K562 (cell line): Measurements from ENCODE around the gene GPR142. TPM values are rescaled to one million over a fixed set of nuclear protein-coding genes. Genes with fewer than 3 reads are reported as not detected.
A peak's percentile ranks its signal among the peaks of the same experiment; 100 is the strongest.

Source experiments
- ARHGAP35 ChIP-seq: fragments of 450-650 bp; IDR thresholded peaks from 2 replicates; pipeline ENCODE4 v1.6.1; 2018; ENCODE audit not compliant: partially characterized antibody
- ARNT ChIP-seq, 2 experiments: fragments of 450-650 bp; IDR thresholded peaks; 2 replicates each; pipeline ENCODE4 v1.6.1; 2016; ENCODE audit warnings: mild to moderate bottlenecking in 1 of 2
- ATF1 ChIP-seq, 2 experiments: fragments of 450-650 bp in 1 of 2; IDR thresholded peaks; 2 replicates each; pipeline ENCODE4 v1.6.1; 2016; ENCODE audit warnings: missing compliant biosample characterization in 1 of 2, missing genetic modification characterization in 1 of 2
- ATF4 ChIP-seq: fragments of 450-650 bp; formaldehyde crosslinking; IDR thresholded peaks from 2 replicates; pipeline ENCODE4 v1.4.0; 2022; ENCODE audit warnings: mild to moderate bottlenecking, moderate library complexity
- BDP1 ChIP-seq: IDR thresholded peaks from 3 replicates; pipeline ENCODE4 v1.6.1; 2011; ENCODE audit not compliant: insufficient read length, insufficient read depth
- CCNT2 ChIP-seq: IDR thresholded peaks from 2 replicates; pipeline ENCODE4 v1.6.1; 2011; ENCODE audit warnings: borderline replicate concordance, low read depth, mild to moderate bottlenecking, moderate library complexity, mixed read lengths, low read length; ENCODE audit not compliant: insufficient read length; ENCODE audit errors: extremely low read depth
- ELK1 ChIP-seq: sonication (generic); formaldehyde crosslinking; IDR thresholded peaks from 2 replicates; pipeline ENCODE4 v1.8.1; 2022; ENCODE audit warnings: missing genetic modification reagents
- IRF1 ChIP-seq: sonication (generic); formaldehyde crosslinking; IDR thresholded peaks from 2 replicates; pipeline ENCODE4 v1.8.0; 2022; ENCODE audit warnings: missing genetic modification reagents, mild to moderate bottlenecking, borderline replicate concordance
- KDM2B ChIP-seq: fragments of 250-450 bp; sonication (Bioruptor Pico); IDR thresholded peaks from 2 replicates; pipeline ENCODE4 v1.8.0; 2021; ENCODE audit warnings: mild to moderate bottlenecking, moderate library complexity
- POLR2H ChIP-seq: IDR thresholded peaks from 2 replicates; pipeline ENCODE4 v1.6.1; 2016; ENCODE audit warnings: missing genetic modification characterization, low read depth, mild to moderate bottlenecking, control low read depth, missing compliant biosample characterization, moderate library complexity
- PTTG1 ChIP-seq: fragments of 450-650 bp; IDR thresholded peaks from 2 replicates; pipeline ENCODE4 v1.6.1; 2016; ENCODE audit warnings: low read depth, mild to moderate bottlenecking, missing genetic modification characterization, missing compliant biosample characterization
- STAG1 ChIP-seq: sonication (generic); formaldehyde crosslinking; IDR thresholded peaks from 2 replicates; pipeline ENCODE4 v1.5.0; 2020; ENCODE audit warnings: missing genetic modification reagents, borderline replicate concordance
- TBL1XR1 ChIP-seq, 2 experiments: IDR thresholded peaks; 2 replicates each; pipeline ENCODE4 v1.6.1; 2012; ENCODE audit warnings: improper control_type of control experiment in 2 of 2, low read length in 2 of 2, mild to moderate bottlenecking in 1 of 2
- TFAM ChIP-seq: fragments of 250-450 bp; sonication (Bioruptor Pico); conservative IDR thresholded peaks from 2 replicates; pipeline ENCODE4 v1.5.0; 2021; ENCODE audit warnings: mild to moderate bottlenecking, moderate library complexity
- TOE1 ChIP-seq, 2 experiments: fragments of 450-650 bp in 1 of 2; sonication (generic) in 1 of 2; formaldehyde crosslinking in 1 of 2; IDR thresholded peaks; 2 replicates each; pipeline versions ENCODE4 v1.7.1 to v1.8.0; 2016 to 2022; ENCODE audit warnings: borderline replicate concordance in 2 of 2, mild to moderate bottlenecking in 2 of 2, antibody characterized with exemption in 1 of 2, inconsistent platforms in 1 of 2, low read depth in 1 of 2, missing genetic modification reagents in 1 of 2, moderate library complexity in 1 of 2
- XRCC5 ChIP-seq: fragments of 200-400 bp; formaldehyde crosslinking; IDR thresholded peaks from 2 replicates; pipeline ENCODE4 v1.6.1; 2017; ENCODE audit warnings: low read depth, mild to moderate bottlenecking, low read length
- ZFX ChIP-seq: sonication (generic); formaldehyde crosslinking; IDR thresholded peaks from 2 replicates; pipeline ENCODE4 v1.8.0; 2022; ENCODE audit warnings: mild to moderate bottlenecking, missing genetic modification reagents, moderate library complexity
- ZNF277 ChIP-seq: fragments of 250-450 bp; sonication (Bioruptor Pico); IDR thresholded peaks from 2 replicates; pipeline ENCODE4 v1.8.0; 2022; ENCODE audit warnings: inconsistent platforms, mild to moderate bottlenecking, moderate library complexity, borderline replicate concordance
- ZNF431 ChIP-seq: sonication (generic); formaldehyde crosslinking; IDR thresholded peaks from 2 replicates; pipeline ENCODE4 v1.8.0; 2022; ENCODE audit warnings: mild to moderate bottlenecking, missing genetic modification reagents
- ZNF589 ChIP-seq: fragments of 200-800 bp; sonication (Bioruptor generic); IDR thresholded peaks from 2 replicates; pipeline ENCODE4 v1.6.1; 2016; ENCODE audit warnings: low read depth, missing genetic modification characterization, missing compliant biosample characterization
- ZNF707 ChIP-seq: fragments of 250-450 bp; sonication (Bioruptor Pico); conservative IDR thresholded peaks from 2 replicates; pipeline ENCODE4 v1.8.0; 2022; ENCODE audit warnings: inconsistent platforms, mild to moderate bottlenecking, moderate library complexity
- ZNF830 ChIP-seq: fragments of 250-450 bp; sonication (Bioruptor Pico); IDR thresholded peaks from 2 replicates; pipeline ENCODE4 v1.5.0; 2021; ENCODE audit warnings: mild to moderate bottlenecking
- polyA plus RNA-seq, 8 experiments: library from polyadenylated mRNA; depleted of rRNA in 4 of 8; stranded (reverse) in 5 of 8; unstranded in 3 of 8; fragments of >200 nt; fragmentation: Nextera tagmentation in 2 of 8; fragmentation: Illumina TruSeq in 1 of 8; extraction: Ambion mirVana in 2 of 8; extraction: Trizol in 1 of 8; gene quantifications; 2 replicates each; pipeline versions ENCODE4 v1.2.1 to v1.2.3, GENCODE V29; 2011 to 2014; ENCODE audit warnings: inconsistent platforms in 1 of 8, missing spikeins in 1 of 8
- total RNA-seq, 7 experiments: library from RNA; depleted of rRNA in 6 of 7; stranded (reverse); fragments of >200 nt in 6 of 7; fragmentation: Illumina TruSeq in 2 of 7; extraction: Trizol in 2 of 7; gene quantifications; 2 replicates each; pipeline versions ENCODE4 v1.2.1 to v1.2.3, GENCODE V29; 2011 to 2021; ENCODE audit warnings: low replicate concordance in 1 of 7

Gene GPR142
- total and polyA plus RNA-seq, 9 of the 15 experiments (the other 6 are each of a cell fraction or from before 2014, with no cell fraction given): not detected

GRCh38 chr17:74390680-74391653, 23.7 kb downstream of the GPR142 start (continued):
- TF ChIP-seq BDP1 (no peak), XRCC5 (no peak), TFAM (CRISPR knock-in tag) (no peak), ZNF707 (CRISPR knock-in tag) (no peak), ARNT (IDR thresholded peaks at IDR 0.05) (no peak), ZNF277 (CRISPR knock-in tag) (no peak), TBL1XR1 (IDR thresholded peaks at IDR 0.05; ENCODE audit: low read length in 2 of 2) (no peak), IRF1 (CRISPR knock-in tag) (no peak), STAG1 (no peak), POLR2H (no peak), ELK1 (CRISPR knock-in tag) (no peak), ZNF431 (no peak), TOE1 (IDR thresholded peaks at IDR 0.05; ENCODE audit: borderline replicate concordance) (no peak), TOE1 (CRISPR knock-in tag; IDR thresholded peaks at IDR 0.05; ENCODE audit: borderline replicate concordance, low read depth) (no peak), ZFX (peak; percentile 47; the same call in 1 of the 2 replicates), PTTG1 (tag) (no peak), KDM2B (no peak), ZNF589 (CRISPR knock-in tag) (peak; percentile 47; the same call in 1 of the 2 replicates), ATF1 (CRISPR knock-in tag; IDR thresholded peaks at IDR 0.05) (no peak), ATF1 (tag; IDR thresholded peaks at IDR 0.05) (0 out of 2 replicates have a peak, but pooled peaks have one; percentile 23), ATF4 (CRISPR knock-in tag) (0 out of 2 replicates have a peak, but pooled peaks have one; percentile 14), ARHGAP35 (no peak), ZNF830 (CRISPR knock-in tag) (no peak), CCNT2 (no peak)
